Epithelial cell of proximal tubule (primary cell): ENCODE data around the gene FRRS1. TPM values are rescaled to one million over a fixed set of nuclear protein-coding genes. Genes with fewer than 3 reads are reported as not detected.
A peak's percentile ranks its signal among the peaks of the same experiment; 100 is the strongest.

Source experiments
- DNase-seq: peaks from one replicate; pipeline ENCODE4 v3.0.0-alpha.2; 2011; ENCODE audit warnings: low read depth
- H3K4me3 ChIP-seq: 2 replicates; pipeline ENCODE4 v1.5.1; 2011; ENCODE audit warnings: low read depth, mild to moderate bottlenecking, low read length
- total RNA-seq: library from RNA; depleted of rRNA; stranded (reverse); fragments of >200 nt; gene quantifications from 2 replicates; pipeline ENCODE4 v1.2.3, GENCODE V29; 2015
- TF ChIP-seq, protein P1 (sequence below): conservative IDR thresholded peaks from 2 replicates; pipeline ENCODE4 v1.5.1; 2012; ENCODE audit warnings: low read depth, mild to moderate bottlenecking, low read length

FRRS1 gene
- total RNA-seq, 1 donor from 2014 or later, result 3.3 TPM

DNA sequence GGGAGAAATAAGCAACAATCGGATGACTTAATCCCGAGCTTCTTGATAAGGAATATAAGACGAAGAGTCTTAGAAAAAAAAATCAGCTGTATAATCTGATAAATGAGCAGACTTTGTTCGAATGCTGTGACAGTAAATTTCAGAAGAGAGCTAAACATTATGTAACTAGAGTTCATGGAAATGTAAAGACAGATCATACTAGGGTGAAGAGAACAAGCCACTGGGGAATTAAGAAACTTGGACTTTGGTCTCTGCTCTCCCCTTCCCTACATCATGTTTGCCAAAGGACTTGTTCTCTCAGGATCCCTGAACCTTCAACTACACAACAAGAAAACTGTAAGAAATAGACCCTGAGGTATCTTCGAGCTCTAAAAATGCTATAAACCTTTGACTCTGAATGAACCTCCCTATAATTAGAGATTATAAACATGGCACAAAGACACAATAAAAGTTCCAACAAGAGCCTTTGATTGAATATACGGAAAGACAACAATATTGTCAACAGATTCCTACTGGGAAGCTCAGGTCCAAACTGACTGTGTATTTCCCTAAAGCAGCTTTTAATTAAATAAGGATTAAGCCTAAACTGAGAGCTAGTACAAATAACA, 27.5 kb downstream of the FRRS1 start:
- no peak overlapping the region for H3K4me3 ChIP-seq
- no peak for DNase-seq
- TF ChIP-seq, protein P1, sequence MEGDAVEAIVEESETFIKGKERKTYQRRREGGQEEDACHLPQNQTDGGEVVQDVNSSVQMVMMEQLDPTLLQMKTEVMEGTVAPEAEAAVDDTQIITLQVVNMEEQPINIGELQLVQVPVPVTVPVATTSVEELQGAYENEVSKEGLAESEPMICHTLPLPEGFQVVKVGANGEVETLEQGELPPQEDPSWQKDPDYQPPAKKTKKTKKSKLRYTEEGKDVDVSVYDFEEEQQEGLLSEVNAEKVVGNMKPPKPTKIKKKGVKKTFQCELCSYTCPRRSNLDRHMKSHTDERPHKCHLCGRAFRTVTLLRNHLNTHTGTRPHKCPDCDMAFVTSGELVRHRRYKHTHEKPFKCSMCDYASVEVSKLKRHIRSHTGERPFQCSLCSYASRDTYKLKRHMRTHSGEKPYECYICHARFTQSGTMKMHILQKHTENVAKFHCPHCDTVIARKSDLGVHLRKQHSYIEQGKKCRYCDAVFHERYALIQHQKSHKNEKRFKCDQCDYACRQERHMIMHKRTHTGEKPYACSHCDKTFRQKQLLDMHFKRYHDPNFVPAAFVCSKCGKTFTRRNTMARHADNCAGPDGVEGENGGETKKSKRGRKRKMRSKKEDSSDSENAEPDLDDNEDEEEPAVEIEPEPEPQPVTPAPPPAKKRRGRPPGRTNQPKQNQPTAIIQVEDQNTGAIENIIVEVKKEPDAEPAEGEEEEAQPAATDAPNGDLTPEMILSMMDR, result no peak

DNA sequence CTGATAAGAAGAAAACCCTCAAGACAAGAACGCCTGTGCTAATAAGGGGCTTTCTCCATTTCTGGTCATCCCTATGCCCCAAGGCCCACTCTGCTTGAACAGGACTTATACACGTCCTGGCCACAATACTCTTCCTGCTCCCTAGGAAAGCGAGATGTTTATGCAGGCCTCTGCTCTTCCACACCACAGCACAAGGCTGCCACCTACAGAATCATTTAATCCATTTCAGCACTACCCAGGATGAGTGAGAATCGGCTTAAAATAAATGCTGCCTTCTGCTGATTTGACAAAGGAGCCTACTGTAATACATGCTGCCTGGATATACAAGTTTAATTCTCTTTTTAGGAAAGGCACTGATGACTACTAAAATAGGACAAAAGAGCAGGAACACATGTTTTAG, 29.4 kb downstream of the FRRS1 start:
- TF ChIP-seq, protein P1, result peak; percentile 62
- no peak overlapping the region for H3K4me3 ChIP-seq
- DNase-seq, result no peak

DNA sequence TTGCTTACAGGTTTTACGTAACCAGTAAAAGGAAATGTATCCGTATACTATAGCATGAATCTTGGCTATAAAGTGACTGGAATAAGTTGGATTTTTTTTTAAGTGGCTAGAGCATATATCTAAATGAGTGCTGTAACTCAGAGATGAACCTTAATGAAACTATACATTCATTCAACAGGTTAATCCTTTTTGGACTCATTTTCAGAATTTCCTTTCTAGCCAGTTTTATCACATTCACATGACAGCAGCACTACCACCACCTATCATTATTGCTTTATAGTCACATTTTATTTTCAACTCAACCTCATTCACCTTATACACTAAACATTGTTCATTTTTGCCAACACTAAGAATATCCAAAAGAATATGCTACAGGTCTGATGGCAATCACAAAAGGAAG, 30.6 kb downstream of the FRRS1 start:
- no peak overlapping the region for H3K4me3 ChIP-seq
- no peak for DNase-seq
- TF ChIP-seq, protein P1, result no peak

DNA sequence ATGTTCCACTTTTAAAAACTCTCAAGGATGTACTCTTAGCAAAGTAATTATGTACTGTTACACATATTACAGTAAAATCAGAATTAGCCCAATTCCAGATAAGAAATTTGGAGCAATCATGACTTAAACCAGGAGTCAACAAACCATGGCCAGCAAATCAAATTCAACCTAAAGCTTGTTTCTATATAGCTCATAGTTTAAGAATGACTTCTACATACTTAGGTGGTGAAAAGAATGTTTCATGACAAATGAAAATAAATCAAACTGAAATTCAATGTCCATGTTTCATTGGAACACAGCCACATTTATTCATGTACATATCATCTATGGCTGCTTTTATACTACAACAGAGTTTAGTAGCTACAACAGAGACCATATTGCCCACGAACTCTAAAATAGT, 35.1 kb downstream of the FRRS1 start:
- no peak overlapping the region for H3K4me3 ChIP-seq
- DNase-seq, result no peak
- TF ChIP-seq, protein P1, result no peak

DNA sequence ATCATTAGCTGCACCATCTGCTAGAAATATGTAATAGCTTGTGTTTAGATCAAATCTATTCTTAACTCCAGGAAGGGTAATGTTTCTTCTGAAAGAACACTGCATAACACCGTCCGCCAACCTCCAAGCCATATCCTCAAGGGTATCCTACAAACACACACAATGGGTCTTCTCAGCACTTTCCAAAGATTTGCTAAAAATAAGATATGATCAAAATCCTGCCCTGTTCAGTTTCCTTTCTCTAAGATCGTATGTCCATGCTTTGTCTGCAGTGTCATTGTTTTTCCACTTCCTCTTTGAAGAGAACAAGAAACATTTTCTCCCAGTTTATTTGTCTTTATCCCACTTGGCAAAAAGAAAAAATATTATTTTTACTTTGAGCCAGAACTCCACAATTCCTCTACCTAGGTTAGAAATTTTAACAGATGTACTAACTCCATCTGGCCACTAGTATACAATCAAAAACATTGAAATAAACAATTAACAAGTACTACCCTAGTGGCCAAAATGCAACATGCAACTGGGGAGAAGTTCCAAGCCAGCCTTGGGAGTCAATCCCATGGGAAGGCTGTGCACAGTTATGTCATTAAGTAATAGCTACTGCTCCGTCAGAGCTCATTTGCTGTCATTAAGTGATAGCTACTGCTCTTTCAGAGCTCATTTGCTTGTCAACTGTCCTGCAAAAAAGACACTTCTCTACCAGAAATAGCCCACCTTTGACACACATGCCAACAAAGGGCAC, 37.8 kb downstream of the FRRS1 start:
- H3K4me3 ChIP-seq, result no peak overlapping the region
- TF ChIP-seq, protein P1, result peak; percentile 53
- DNase-seq, result no peak

DNA sequence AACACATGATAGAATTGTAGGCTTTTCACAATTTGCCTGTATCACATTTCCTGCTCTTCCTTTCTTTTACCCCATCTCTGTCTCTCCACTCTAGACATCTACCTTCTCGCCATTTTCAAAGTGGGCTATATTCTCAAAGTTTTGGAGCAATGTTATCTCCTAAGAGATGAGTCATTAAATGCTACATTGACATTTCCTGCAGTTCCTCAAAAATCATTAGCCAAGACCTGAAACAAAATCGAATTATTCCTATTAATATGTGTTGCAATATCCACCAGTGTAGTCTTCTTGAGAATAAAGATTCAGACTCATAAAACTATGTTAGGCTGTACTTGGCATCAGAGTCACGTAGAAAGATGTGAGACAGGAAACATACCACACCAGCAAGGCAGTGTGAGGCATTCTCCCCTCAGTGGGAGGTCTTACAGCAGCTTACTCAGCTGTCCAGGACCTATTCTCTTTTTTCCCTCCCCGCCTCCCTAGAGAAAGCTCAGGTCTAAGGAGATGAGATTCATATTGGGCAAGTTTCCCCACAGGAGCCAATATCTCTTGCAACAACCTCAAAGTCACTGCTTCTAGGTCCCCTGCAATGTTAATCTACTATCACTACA, 38.8 kb downstream of the FRRS1 start:
- DNase-seq, result peak; percentile 29

More for the DNA sequence above, 38.8 kb downstream of the FRRS1 start:
- H3K4me3 ChIP-seq, result no peak overlapping the region
- TF ChIP-seq, protein P1, result no peak
